ENCODE data around the gene PDSS1.
"Not testable (repeated sequence)": the region's sequence is repeated elsewhere in the genome, so short reads cannot be mapped to it uniquely, and the experiment has no call there.

PDSS1 gene

GRCh38 chr10:26738301-26738911 is 40.9 kb downstream of the PDSS1 start:
- DNase-seq (ENCODE audit: low read depth in 1 of 2, low spot score in 1 of 2), result no peak

- DNase-seq (ENCODE audit: low read depth in 1 of 2, low spot score in 1 of 2), result no peak
Observed at GRCh38 chr10:26739071-26739631, 41.6 kb downstream of the PDSS1 start.

- DNase-seq (ENCODE audit: low read depth in 1 of 2, low spot score in 1 of 2), result no peak
Observed at GRCh38 chr10:26741368-26741767, 43.9 kb downstream of the PDSS1 start.

- no peak for DNase-seq (ENCODE audit: low read depth in 1 of 2, low spot score in 1 of 2)
Observed at GRCh38 chr10:26743091-26743490, 45.6 kb downstream of the PDSS1 start.

GRCh38 chr10:26743841-26744240 is 46.3 kb downstream of the PDSS1 start:
- DNase-seq (ENCODE audit: low read depth in 1 of 2, low spot score in 1 of 2), result no peak

- DNase-seq (ENCODE audit: low read depth in 1 of 2, low spot score in 1 of 2), result no peak
Observed at GRCh38 chr10:26746061-26746460, 48.6 kb downstream of the PDSS1 start.

- no peak for DNase-seq (ENCODE audit: low read depth in 1 of 2, low spot score in 1 of 2)
Observed at GRCh38 chr10:26755443-26755903, 58.0 kb downstream of the PDSS1 start.

GRCh38 chr10:26759008-26759407 is 61.5 kb downstream of the PDSS1 start:
- DNase-seq (ENCODE audit: low read depth in 1 of 2, low spot score in 1 of 2), result no peak

- no peak for DNase-seq (ENCODE audit: low read depth in 1 of 2, low spot score in 1 of 2)
Observed at GRCh38 chr10:26765549-26765948, 68.0 kb downstream of the PDSS1 start.

GRCh38 chr10:26770069-26770468 is 72.6 kb downstream of the PDSS1 start:
- DNase-seq (ENCODE audit: low read depth in 1 of 2, low spot score in 1 of 2), result no peak

- no peak for DNase-seq (ENCODE audit: low read depth in 1 of 2, low spot score in 1 of 2)
Observed at GRCh38 chr10:26773633-26774032, 76.1 kb downstream of the PDSS1 start.

- DNase-seq (ENCODE audit: low read depth in 1 of 2, low spot score in 1 of 2), result no peak
Observed at GRCh38 chr10:26776258-26776657, 78.8 kb downstream of the PDSS1 start.

- DNase-seq (ENCODE audit: low read depth in 1 of 2, low spot score in 1 of 2), result no peak
Observed at GRCh38 chr10:26777686-26778085, 80.2 kb downstream of the PDSS1 start.

- no peak for DNase-seq (ENCODE audit: low read depth in 1 of 2, low spot score in 1 of 2)
Observed at GRCh38 chr10:26779176-26779860, 81.8 kb downstream of the PDSS1 start.

- DNase-seq (ENCODE audit: low read depth in 1 of 2, low spot score in 1 of 2), result no peak
Observed at GRCh38 chr10:26780106-26780792, 82.7 kb downstream of the PDSS1 start.

- no peak for DNase-seq (ENCODE audit: low read depth in 1 of 2, low spot score in 1 of 2)
Observed at GRCh38 chr10:26780793-26781601, 83.5 kb downstream of the PDSS1 start.

- no peak for DNase-seq (ENCODE audit: low read depth in 1 of 2, low spot score in 1 of 2)
Observed at GRCh38 chr10:26781797-26782196, 84.3 kb downstream of the PDSS1 start.

- no peak for DNase-seq (ENCODE audit: low read depth in 1 of 2, low spot score in 1 of 2)
Observed at GRCh38 chr10:26787362-26787761, 89.9 kb downstream of the PDSS1 start.

- not testable (repeated sequence) for DNase-seq (ENCODE audit: low read depth in 1 of 2, low spot score in 1 of 2)
Observed at GRCh38 chr10:26789779-26790178, 92.3 kb downstream of the PDSS1 start.

GRCh38 chr10:26790221-26790995 is 92.9 kb downstream of the PDSS1 start:
- DNase-seq (ENCODE audit: low read depth in 1 of 2, low spot score in 1 of 2), result no peak
